Trophoblast cell (in vitro differentiated cells and primary cell): ENCODE measurements around the gene GPATCH3.

Experiments
- DNase-seq, 2 donors: peaks; one replicate each; pipeline ENCODE4 v3.0.0-alpha.2; 2016
- H2AFZ ChIP-seq: 2 replicates; pipeline ENCODE4 v1.6.1; 2013; ENCODE audit warnings: low read length, moderate library complexity, mild to moderate bottlenecking; ENCODE audit not compliant: insufficient read depth, poor library complexity
- H2AK5ac ChIP-seq: 2 replicates; pipeline ENCODE4 v1.6.1; 2013; ENCODE audit warnings: mild to moderate bottlenecking, low read length
- H2BK120ac ChIP-seq: 2 replicates; pipeline ENCODE4 v1.6.1; 2013; ENCODE audit warnings: low read length, mild to moderate bottlenecking, moderate library complexity; ENCODE audit not compliant: insufficient read depth, poor library complexity
- H2BK12ac ChIP-seq: 2 replicates; pipeline ENCODE4 v1.6.1; 2013; ENCODE audit warnings: mild to moderate bottlenecking, low read length, moderate library complexity
- H2BK5ac ChIP-seq: 2 replicates; pipeline ENCODE4 v1.6.1; 2013; ENCODE audit warnings: low read length, low read depth, moderate library complexity, mild to moderate bottlenecking; ENCODE audit not compliant: poor library complexity
- H3K14ac ChIP-seq: 2 replicates; pipeline ENCODE4 v1.6.1; 2013; ENCODE audit warnings: mild to moderate bottlenecking, low read length
- H3K18ac ChIP-seq: 2 replicates; pipeline ENCODE4 v1.6.1; 2013; ENCODE audit warnings: mild to moderate bottlenecking, low read length
- H3K23ac ChIP-seq: 2 replicates; pipeline ENCODE4 v1.6.1; 2013; ENCODE audit warnings: low read length
- H3K27ac ChIP-seq: 2 replicates; pipeline ENCODE4 v1.5.1; 2013; ENCODE audit warnings: low read depth, mild to moderate bottlenecking, inconsistent platforms, low read length, moderate library complexity
- H3K27me3 ChIP-seq: 2 replicates; pipeline ENCODE4 v1.6.1; 2013; ENCODE audit warnings: inconsistent platforms, mild to moderate bottlenecking, low read length, moderate library complexity; ENCODE audit not compliant: insufficient read depth
- H3K36me3 ChIP-seq, 2 experiments: 1 replicate in 1 of 2; 2 replicates in 1 of 2; pipeline ENCODE4 v1.6.1; 2013; ENCODE audit warnings: low read length in 2 of 2, mild to moderate bottlenecking in 2 of 2, moderate library complexity in 1 of 2; ENCODE audit not compliant: insufficient read depth in 2 of 2, control insufficient read depth in 1 of 2
- H3K4ac ChIP-seq: 2 replicates; pipeline ENCODE4 v1.6.1; 2013; ENCODE audit warnings: low read depth, mild to moderate bottlenecking, low read length, moderate library complexity
- H3K4me1 ChIP-seq, 2 experiments: 1 replicate in 1 of 2; 2 replicates in 1 of 2; pipeline ENCODE4 v1.6.1; 2013; ENCODE audit warnings: low read length in 2 of 2, mild to moderate bottlenecking in 2 of 2, moderate library complexity in 1 of 2; ENCODE audit not compliant: insufficient read depth in 2 of 2, control insufficient read depth in 1 of 2
- H3K4me2 ChIP-seq: 2 replicates; pipeline ENCODE4 v1.6.1; 2013; ENCODE audit warnings: inconsistent platforms, mild to moderate bottlenecking, low read length, moderate library complexity
- H3K4me3 ChIP-seq: 2 replicates; pipeline ENCODE4 v1.5.1; 2013; ENCODE audit warnings: mild to moderate bottlenecking, low read depth, low read length, inconsistent platforms
- H3K79me1 ChIP-seq: one replicate; pipeline ENCODE4 v1.6.1; 2013; ENCODE audit warnings: low read length
- H3K79me2 ChIP-seq: 2 replicates; pipeline ENCODE4 v1.6.1; 2013; ENCODE audit warnings: low read length, mild to moderate bottlenecking; ENCODE audit not compliant: control insufficient read depth, insufficient read depth, poor library complexity
- H3K9ac ChIP-seq: 2 replicates; pipeline ENCODE4 v1.6.1; 2013; ENCODE audit warnings: mild to moderate bottlenecking, low read length
- H3K9me3 ChIP-seq: 2 replicates; pipeline ENCODE4 v1.6.1; 2013; ENCODE audit warnings: low read depth, mild to moderate bottlenecking, control low read depth, inconsistent platforms, low read length; ENCODE audit not compliant: insufficient read depth
- H4K12ac ChIP-seq: 2 replicates; pipeline ENCODE4 v1.6.1; 2013; ENCODE audit warnings: low read depth, mild to moderate bottlenecking, low read length, moderate library complexity
- H4K8ac ChIP-seq: 2 replicates; pipeline ENCODE4 v1.6.1; 2013; ENCODE audit warnings: low read depth, mild to moderate bottlenecking, low read length, moderate library complexity
- H4K91ac ChIP-seq: one replicate; pipeline ENCODE4 v1.6.1; 2013; ENCODE audit warnings: low read depth, mild to moderate bottlenecking, low read length, moderate library complexity
- WGBS: extraction: QIAGEN DNeasy Blood & Tissue Kit; methylation state at CpG from one replicate; pipeline ENCODE4 v1.1.7; 2013; ENCODE audit warnings: missing lambda C conversion rate; ENCODE audit not compliant: insufficient read length, insufficient coverage; ENCODE audit errors: extremely low coverage; 5-methylcytosine and 5-hydroxymethylcytosine counted together

The GPATCH3 gene

GRCh38 chr1:26856181-26856580 lies 44.1 kb downstream of the GPATCH3 start:
- Histone ChIP-seq H4K12ac (no peak overlapping the region), H4K8ac (no peak overlapping the region), H2AFZ (no peak overlapping the region), H3K79me1 (peaks cover 4% of the 10 kb centered on the region), H3K4me3 (no peak overlapping the region), H3K36me3 (peaks cover 43 to 44% of the 10 kb centered on the region in 2 experiments), H2BK12ac (peak overlapping the region; percentile 61), H3K14ac (no peak overlapping the region), H2AK5ac (peak overlapping the region; percentile 49), H3K18ac (no peak overlapping the region), H3K4me2 (no peak overlapping the region), H4K91ac (no peak overlapping the region), H2BK120ac (no peak overlapping the region), H3K27me3 (no peaks in the 10 kb centered on the region), H3K23ac (no peak overlapping the region), H3K79me2 (no peaks in the 10 kb centered on the region), H3K9ac (no peak overlapping the region), H3K4me1 (peaks cover 22 to 25% of the 10 kb centered on the region in 2 experiments), H2BK5ac (no peak overlapping the region), H3K4ac (no peak overlapping the region), H3K9me3 (peaks cover 2% of the 10 kb centered on the region), H3K27ac (no peak overlapping the region)
- no peak for DNase-seq
- no CpG with 5 or more reads among the region's 11 CpGs for WGBS

GRCh38 chr1:26855636-26856035 lies 44.6 kb downstream of the GPATCH3 start:
- no peak overlapping the region for H2AFZ ChIP-seq
- H3K36me3 ChIP-seq, result peaks cover 49 to 50% of the 10 kb centered on the region in 2 experiments
- H3K27me3 ChIP-seq, result no peaks in the 10 kb centered on the region
- no peak overlapping the region for H3K4me2 ChIP-seq
- peaks cover 22 to 25% of the 10 kb centered on the region in 2 experiments for H3K4me1 ChIP-seq
- no peak overlapping the region for H3K4me3 ChIP-seq
- H4K91ac ChIP-seq, result no peak overlapping the region
- no peak overlapping the region for H3K9ac ChIP-seq
- no peaks in the 10 kb centered on the region for H3K79me2 ChIP-seq
- DNase-seq, result no peak
- peaks cover 4% of the 10 kb centered on the region for H3K79me1 ChIP-seq
- no CpG with 5 or more reads among the region's 4 CpGs for WGBS
- no peak overlapping the region for H2BK120ac ChIP-seq
- no peak overlapping the region for H2AK5ac ChIP-seq
- no peak overlapping the region for H3K14ac ChIP-seq
- no peak overlapping the region for H3K23ac ChIP-seq
- no peak overlapping the region for H2BK5ac ChIP-seq
- H4K8ac ChIP-seq, result no peak overlapping the region
- H3K18ac ChIP-seq, result no peak overlapping the region
- H3K4ac ChIP-seq, result no peak overlapping the region
- no peak overlapping the region for H3K27ac ChIP-seq
- H4K12ac ChIP-seq, result no peak overlapping the region
- H2BK12ac ChIP-seq, result no peak overlapping the region
- peaks cover 2% of the 10 kb centered on the region for H3K9me3 ChIP-seq

- no peak overlapping the region for H3K4me3 ChIP-seq
- H3K23ac ChIP-seq, result no peak overlapping the region
- WGBS, result no CpG with 5 or more reads among the region's 5 CpGs
- no peak overlapping the region for H2BK5ac ChIP-seq
- no peak overlapping the region for H3K14ac ChIP-seq
- H2AFZ ChIP-seq, result no peak overlapping the region
- H2AK5ac ChIP-seq, result no peak overlapping the region
- H3K4me2 ChIP-seq, result no peak overlapping the region
- peaks cover 22 to 25% of the 10 kb centered on the region in 2 experiments for H3K4me1 ChIP-seq
- no peak overlapping the region for H4K8ac ChIP-seq
- H3K79me1 ChIP-seq, result peaks cover 4% of the 10 kb centered on the region
- no peak overlapping the region for H3K18ac ChIP-seq
- H2BK12ac ChIP-seq, result no peak overlapping the region
- no peaks in the 10 kb centered on the region for H3K27me3 ChIP-seq
- peaks cover 2% of the 10 kb centered on the region for H3K9me3 ChIP-seq
- H3K4ac ChIP-seq, result no peak overlapping the region
- no peak overlapping the region for H2BK120ac ChIP-seq
- H3K9ac ChIP-seq, result no peak overlapping the region
- H3K79me2 ChIP-seq, result no peaks in the 10 kb centered on the region
- peaks cover 56 to 57% of the 10 kb centered on the region in 2 experiments for H3K36me3 ChIP-seq
- H4K12ac ChIP-seq, result no peak overlapping the region
- DNase-seq, result no peak
- H3K27ac ChIP-seq, result no peak overlapping the region
- H4K91ac ChIP-seq, result no peak overlapping the region
These were observed 45.4 kb downstream of the GPATCH3 start for GRCh38 chr1:26854906-26855305.

GRCh38 chr1:26853600-26853999 lies 46.7 kb downstream of the GPATCH3 start:
- no peak overlapping the region for H3K4ac ChIP-seq
- no peak overlapping the region for H3K4me3 ChIP-seq
- no peak overlapping the region for H4K91ac ChIP-seq
- H3K4me2 ChIP-seq, result no peak overlapping the region
- H3K14ac ChIP-seq, result no peak overlapping the region
- WGBS, result no CpG with 5 or more reads among the region's 10 CpGs
- no peak overlapping the region for H4K8ac ChIP-seq
- no peak overlapping the region for H2AFZ ChIP-seq
- peaks cover 4% of the 10 kb centered on the region for H3K79me1 ChIP-seq
- H2AK5ac ChIP-seq, result no peak overlapping the region
- no peaks in the 10 kb centered on the region for H3K79me2 ChIP-seq
- no peak overlapping the region for H2BK12ac ChIP-seq
- H3K18ac ChIP-seq, result peak overlapping the region; percentile 27
- peaks cover 68 to 70% of the 10 kb centered on the region in 2 experiments for H3K36me3 ChIP-seq
- no peak overlapping the region for H3K9ac ChIP-seq
- no peak for DNase-seq
- H3K4me1 ChIP-seq, result peaks cover 18% of the 10 kb centered on the region in 2 experiments
- H3K23ac ChIP-seq, result no peak overlapping the region
- H3K9me3 ChIP-seq, result peaks cover 2% of the 10 kb centered on the region
- H2BK5ac ChIP-seq, result no peak overlapping the region
- H3K27ac ChIP-seq, result no peak overlapping the region
- no peak overlapping the region for H2BK120ac ChIP-seq
- no peaks in the 10 kb centered on the region for H3K27me3 ChIP-seq
- H4K12ac ChIP-seq, result peak overlapping the region; percentile 46
